GM12878 (cell line): ENCODE results near the gene GRK5. TPM values are rescaled to one million over a fixed set of nuclear protein-coding genes. Genes with fewer than 3 reads are reported as not detected.

Source experiments
- ATAC-seq: fragments of 200-7000 bp; cut with Tn5 transposase; 3 replicates; pipeline ENCODE4 v1.9.1; 2020; ENCODE audit warnings: mild to moderate bottlenecking, moderate library complexity
- BruUV-seq: library from RNA; stranded (reverse); fragments of 400-500 nt; replicated peaks from 2 replicates; lab custom pipeline; 2021; lab: Mats Ljungman, UMichigan
- CTCF ChIA-PET: fragments of 300-600 bp; sonication (Branson Sonifier 250); formaldehyde crosslinking; extraction: SDS; loops from one replicate; lab custom pipeline; 2021; ENCODE audit warnings: inconsistent platforms; lab: Yijun Ruan, JAX
- POLR2A ChIA-PET: fragments of 350-600 bp; formaldehyde crosslinking; extraction: SDS; loops from one replicate; lab custom pipeline; 2021; ENCODE audit warnings: inconsistent platforms; lab: Charles Lee
- RAD21 ChIA-PET: fragments of 300-600 bp; sonication (Branson Sonifier 250); formaldehyde crosslinking; loops from one replicate; lab custom pipeline; 2023; ENCODE audit warnings: antibody characterized with exemption; ENCODE audit not compliant: unreplicated experiment; lab: Charles Lee
- SMC1A ChIA-PET: fragments of 300-600 bp; sonication (Branson Sonifier 250); formaldehyde crosslinking; loops from one replicate; lab custom pipeline; 2023; ENCODE audit not compliant: unreplicated experiment, uncharacterized antibody; lab: Charles Lee
- DNase-seq: peaks from one replicate; pipeline ENCODE4 v3.0.0-alpha.2; 2011; ENCODE audit warnings: low read depth, low spot score
- FAIRE-seq: peaks from 3 replicates; lab custom pipeline; 2011; peaks lifted over from hg19 to GRCh38; lab: Jason Lieb, UNC
- H2AFZ ChIP-seq: 2 replicates; pipeline ENCODE4 v1.6.0; 2011; ENCODE audit warnings: low read depth, low read length, control low read depth; ENCODE audit not compliant: control insufficient read depth
- H3K27ac ChIP-seq: 2 replicates; pipeline ENCODE4 v1.5.1; 2011; ENCODE audit warnings: control low read depth; ENCODE audit not compliant: control insufficient read depth, insufficient read depth
- H3K27me3 ChIP-seq, 2 experiments: replicated peaks in 1 of 2; 2 replicates each; pipeline versions ENCODE4 v1.6.0 to v1.6.1; 2011; ENCODE audit warnings: low read length in 1 of 2; ENCODE audit not compliant: control insufficient read depth in 2 of 2, insufficient read depth in 2 of 2
- H3K36me3 ChIP-seq, 2 experiments: 2 replicates each; pipeline ENCODE4 v1.5.1; 2011; ENCODE audit warnings: low read length in 1 of 2; ENCODE audit not compliant: control insufficient read depth in 2 of 2, insufficient read depth in 2 of 2
- H3K4me1 ChIP-seq: 2 replicates; pipeline ENCODE4 v1.6.1; 2011; ENCODE audit warnings: mild to moderate bottlenecking, low read length, moderate library complexity, mixed read lengths; ENCODE audit not compliant: control insufficient read depth, insufficient read depth
- H3K4me2 ChIP-seq: 2 replicates; pipeline ENCODE4 v1.6.0; 2011; ENCODE audit warnings: control low read depth; ENCODE audit not compliant: control insufficient read depth, insufficient read depth
- H3K4me3 ChIP-seq: fragments of 200-600 bp; sonication (generic); 2 replicates; pipeline ENCODE4 v1.5.1; 2016
- H3K79me2 ChIP-seq: 2 replicates; pipeline ENCODE4 v1.6.0; 2011; ENCODE audit warnings: low read length; ENCODE audit not compliant: control insufficient read depth, insufficient read depth
- H3K9ac ChIP-seq: 2 replicates; pipeline ENCODE4 v1.8.0; 2011; ENCODE audit warnings: low read length, control low read depth, mixed read lengths; ENCODE audit not compliant: control insufficient read depth, insufficient read depth
- H3K9me3 ChIP-seq: replicated peaks from 3 replicates; pipeline ENCODE4 v1.5.1; 2011; ENCODE audit warnings: mild to moderate bottlenecking, low read length; ENCODE audit not compliant: control insufficient read depth, insufficient read depth
- H4K20me1 ChIP-seq: 2 replicates; pipeline ENCODE4 v1.6.0; 2011; ENCODE audit not compliant: control insufficient read depth, insufficient read depth
- BCL11A ChIP-seq: IDR thresholded peaks from 2 replicates; pipeline ENCODE4 v1.6.1; 2011; ENCODE audit warnings: low read depth, low read length
- IRF4 ChIP-seq: IDR thresholded peaks from 2 replicates; pipeline ENCODE4 v1.6.1; 2011; ENCODE audit warnings: low read depth, low read length
- MEF2B ChIP-seq: fragments of 450-650 bp; IDR thresholded peaks from 2 replicates; pipeline ENCODE4 v1.6.1; 2018; ENCODE audit warnings: mild to moderate bottlenecking, moderate library complexity; ENCODE audit not compliant: partially characterized antibody, poor library complexity, severe bottlenecking
- MTA3 ChIP-seq: IDR thresholded peaks from 2 replicates; pipeline ENCODE4 v1.6.1; 2012; ENCODE audit warnings: low read length, inconsistent platforms, borderline replicate concordance
- WGBS: methylation state at CpG from one replicate; pipeline ENCODE4 v1.1.6; 2016; ENCODE audit warnings: low lambda C conversion rate; ENCODE audit not compliant: insufficient replicate concordance, insufficient coverage; ENCODE audit errors: missing lambda C conversion rate; 5-methylcytosine and 5-hydroxymethylcytosine counted together
- in situ Hi-C: fragments of 300-500 bp; cut with MboI; formaldehyde crosslinking; loops from 9 replicates; pipeline ENCODE4 v1.14.3; 2018; ENCODE audit warnings: mixed read lengths
- intact Hi-C: fragments of 100-400 bp; cut with micrococcal nuclease; formaldehyde crosslinking; loops from one replicate; pipeline ENCODE4 v1.14.2; 2022; ENCODE audit not compliant: unreplicated experiment
- polyA plus RNA-seq, 11 experiments: library from polyadenylated mRNA; depleted of rRNA in 4 of 11; unstranded in 6 of 11; stranded (reverse) in 5 of 11; fragments of >200 nt; fragmentation: Nextera tagmentation in 4 of 11; fragmentation: Illumina TruSeq in 1 of 11; extraction: Ambion mirVana in 4 of 11; extraction: Trizol in 1 of 11; gene quantifications; 1 replicate in 1 of 11; 2 replicates in 10 of 11; pipeline versions ENCODE4 v1.2.1 to v1.2.3, GENCODE V29; 2011 to 2016; ENCODE audit warnings: inconsistent platforms in 2 of 11, missing spikeins in 2 of 11, low read depth in 1 of 11
- total RNA-seq, 4 experiments: library from RNA; depleted of rRNA in 3 of 4; stranded (reverse); fragments of >200 nt in 3 of 4; fragmentation: Illumina TruSeq in 1 of 4; extraction: Trizol in 1 of 4; gene quantifications; 2 replicates each; pipeline versions ENCODE4 v1.2.1 to v1.2.3, GENCODE V29; 2013 to 2021
- TF ChIP-seq, protein P1 (sequence below): IDR thresholded peaks from 2 replicates; pipeline ENCODE4 v1.6.1; 2012; ENCODE audit warnings: low read depth, low read length, improper control_type of control experiment
- TF ChIP-seq, protein P2 (sequence below): fragments of 450-650 bp; formaldehyde crosslinking; IDR thresholded peaks from 2 replicates; pipeline ENCODE4 v1.4.0; 2020; ENCODE audit warnings: mild to moderate bottlenecking, moderate library complexity

Gene GRK5
- total and polyA plus RNA-seq, 10 of the 15 experiments (the other 5 are each of a cell fraction or from before 2014, with no cell fraction given) = 0.11 to 22.1 (median 10.0) TPM

DNA sequence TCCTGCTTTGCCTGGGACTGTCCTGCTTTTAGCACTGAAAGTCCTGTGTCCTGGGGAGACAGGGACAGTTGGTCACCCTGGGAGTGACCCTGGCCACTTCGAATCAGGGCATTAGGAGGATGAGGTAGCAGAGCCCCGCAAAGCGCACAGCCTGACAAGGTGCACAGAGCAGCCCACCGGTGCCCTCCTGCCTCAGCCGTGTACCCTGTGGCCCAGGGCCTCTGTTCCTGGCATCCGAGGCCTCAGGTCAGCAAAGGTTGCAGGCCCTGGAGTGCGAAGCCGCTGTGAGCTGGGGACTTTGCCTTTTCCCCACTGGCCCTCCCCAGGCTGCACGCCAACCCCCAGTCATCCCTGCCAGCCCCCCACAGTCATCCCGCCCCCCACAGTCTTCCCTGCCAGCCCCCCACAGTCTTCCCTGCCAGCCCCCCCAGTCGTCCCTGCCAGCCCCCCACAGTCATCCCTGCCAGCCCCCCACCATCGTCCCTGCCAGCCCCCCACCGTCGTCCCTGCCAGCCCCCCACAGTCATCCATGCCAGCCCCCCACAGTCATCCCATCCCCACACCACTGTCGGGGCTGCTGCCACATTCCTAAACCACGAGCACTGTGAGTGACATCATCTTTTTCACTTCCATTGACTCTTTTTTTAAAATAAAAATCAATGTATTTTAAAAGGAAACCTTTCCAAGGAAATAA is 243.4 kb downstream of the GRK5 start:
- Histone ChIP-seq H3K9me3 (no peaks in the 10 kb centered on the region), H3K9ac (no peak overlapping the region), H3K27me3 (no peaks in the 10 kb centered on the region), H3K79me2 (no peaks in the 10 kb centered on the region), H3K4me3 (no peak overlapping the region), H3K27ac (no peak overlapping the region), H3K4me1 (peaks cover 12% of the 10 kb centered on the region), H3K4me2 (no peak overlapping the region), H2AFZ (no peak overlapping the region), H3K36me3 (peaks cover 0 to 6% of the 10 kb centered on the region in 2 experiments; a peak in 1 of 4 replicates), H4K20me1 (no peaks in the 10 kb centered on the region)
- DNase-seq (no peak), ATAC-seq (no peak), FAIRE-seq (no peak)
- in situ Hi-C loops (no loop called here), intact Hi-C loops (no loop called here)
- SMC1A ChIA-PET = no interaction called here
- no TSS peak for BruUV-seq
- WGBS = 98% methylated on average over 14 of the region's 16 CpGs
- POLR2A ChIA-PET = no interaction called here
- TF ChIP-seq MTA3 (no peak), BCL11A (no peak)
- TF ChIP-seq, protein P1, sequence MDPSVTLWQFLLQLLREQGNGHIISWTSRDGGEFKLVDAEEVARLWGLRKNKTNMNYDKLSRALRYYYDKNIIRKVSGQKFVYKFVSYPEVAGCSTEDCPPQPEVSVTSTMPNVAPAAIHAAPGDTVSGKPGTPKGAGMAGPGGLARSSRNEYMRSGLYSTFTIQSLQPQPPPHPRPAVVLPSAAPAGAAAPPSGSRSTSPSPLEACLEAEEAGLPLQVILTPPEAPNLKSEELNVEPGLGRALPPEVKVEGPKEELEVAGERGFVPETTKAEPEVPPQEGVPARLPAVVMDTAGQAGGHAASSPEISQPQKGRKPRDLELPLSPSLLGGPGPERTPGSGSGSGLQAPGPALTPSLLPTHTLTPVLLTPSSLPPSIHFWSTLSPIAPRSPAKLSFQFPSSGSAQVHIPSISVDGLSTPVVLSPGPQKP = no peak
- RAD21 ChIA-PET = interaction anchor here (1.0 kb wide), 1 partner anchor 39 kb away, joined by 3 read pairs; no protein-coding TSS in a partner anchor
- CTCF ChIA-PET = interaction anchor here (3.8 kb wide), 1 partner anchor 39 kb away, joined by 19 read pairs; no protein-coding TSS in a partner anchor

DNA sequence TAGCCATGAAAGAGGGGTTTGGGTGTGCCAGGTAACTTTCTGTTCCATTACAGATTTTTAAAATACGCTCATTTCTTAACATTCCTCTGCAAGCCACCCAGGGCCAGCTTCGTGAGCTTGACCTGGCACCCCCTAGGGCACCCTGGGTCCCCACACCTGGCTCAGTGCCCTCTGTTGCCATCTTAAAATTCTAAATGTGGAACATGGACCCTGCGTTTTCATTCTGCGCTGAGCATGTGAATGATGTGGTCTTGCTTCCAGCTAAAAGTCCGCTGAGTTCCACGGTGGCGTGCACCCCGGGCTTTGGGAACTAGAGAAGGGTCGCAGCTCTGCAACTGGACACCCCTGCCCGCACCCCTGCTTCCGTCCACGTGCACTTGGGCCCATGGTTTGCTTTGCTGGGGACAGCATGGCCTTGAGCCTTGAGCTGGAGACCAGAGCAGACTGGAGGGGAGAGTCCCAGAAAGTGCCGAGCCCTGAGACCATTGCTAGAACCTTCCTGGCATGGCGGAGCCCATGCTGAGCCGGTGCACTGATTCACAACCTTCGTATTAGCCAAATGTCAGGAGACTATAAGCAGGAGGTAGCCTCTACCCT is 244.0 kb downstream of the GRK5 start:
- FAIRE-seq = no peak
- Histone ChIP-seq H3K9me3 (no peaks in the 10 kb centered on the region), H3K36me3 (peaks cover 0 to 6% of the 10 kb centered on the region in 2 experiments; a peak in 1 of 4 replicates)

More for the DNA sequence above, 244.0 kb downstream of the GRK5 start:
- ChIA-PET POLR2A (no interaction called here), RAD21 (interaction anchor here (1.0 kb wide), 1 partner anchor 38 kb away, joined by 3 read pairs; no protein-coding TSS in a partner anchor), SMC1A (no interaction called here), CTCF (no interaction called here)
- Histone ChIP-seq H3K4me2 (no peak overlapping the region), H3K79me2 (no peaks in the 10 kb centered on the region), H4K20me1 (no peaks in the 10 kb centered on the region), H3K27ac (no peak overlapping the region), H2AFZ (no peak overlapping the region), H3K4me3 (no peak overlapping the region), H3K27me3 (no peaks in the 10 kb centered on the region), H3K4me1 (peaks cover 18% of the 10 kb centered on the region), H3K9ac (no peak overlapping the region)
- 96% methylated on average over 16 of the region's 16 CpGs for WGBS
- DNase-seq = no peak
- ATAC-seq = no peak
- TF ChIP-seq MEF2B = no peak
- no peak for TF ChIP-seq IRF4
- TF ChIP-seq, protein P2, sequence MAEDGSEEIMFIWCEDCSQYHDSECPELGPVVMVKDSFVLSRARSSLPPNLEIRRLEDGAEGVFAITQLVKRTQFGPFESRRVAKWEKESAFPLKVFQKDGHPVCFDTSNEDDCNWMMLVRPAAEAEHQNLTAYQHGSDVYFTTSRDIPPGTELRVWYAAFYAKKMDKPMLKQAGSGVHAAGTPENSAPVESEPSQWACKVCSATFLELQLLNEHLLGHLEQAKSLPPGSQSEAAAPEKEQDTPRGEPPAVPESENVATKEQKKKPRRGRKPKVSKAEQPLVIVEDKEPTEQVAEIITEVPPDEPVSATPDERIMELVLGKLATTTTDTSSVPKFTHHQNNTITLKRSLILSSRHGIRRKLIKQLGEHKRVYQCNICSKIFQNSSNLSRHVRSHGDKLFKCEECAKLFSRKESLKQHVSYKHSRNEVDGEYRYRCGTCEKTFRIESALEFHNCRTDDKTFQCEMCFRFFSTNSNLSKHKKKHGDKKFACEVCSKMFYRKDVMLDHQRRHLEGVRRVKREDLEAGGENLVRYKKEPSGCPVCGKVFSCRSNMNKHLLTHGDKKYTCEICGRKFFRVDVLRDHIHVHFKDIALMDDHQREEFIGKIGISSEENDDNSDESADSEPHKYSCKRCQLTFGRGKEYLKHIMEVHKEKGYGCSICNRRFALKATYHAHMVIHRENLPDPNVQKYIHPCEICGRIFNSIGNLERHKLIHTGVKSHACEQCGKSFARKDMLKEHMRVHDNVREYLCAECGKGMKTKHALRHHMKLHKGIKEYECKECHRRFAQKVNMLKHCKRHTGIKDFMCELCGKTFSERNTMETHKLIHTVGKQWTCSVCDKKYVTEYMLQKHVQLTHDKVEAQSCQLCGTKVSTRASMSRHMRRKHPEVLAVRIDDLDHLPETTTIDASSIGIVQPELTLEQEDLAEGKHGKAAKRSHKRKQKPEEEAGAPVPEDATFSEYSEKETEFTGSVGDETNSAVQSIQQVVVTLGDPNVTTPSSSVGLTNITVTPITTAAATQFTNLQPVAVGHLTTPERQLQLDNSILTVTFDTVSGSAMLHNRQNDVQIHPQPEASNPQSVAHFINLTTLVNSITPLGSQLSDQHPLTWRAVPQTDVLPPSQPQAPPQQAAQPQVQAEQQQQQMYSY = no peak
- BruUV-seq = no TSS peak
- in situ Hi-C loops = no loop called here
- intact Hi-C loops = no loop called here
